HepG2 (cell line): ENCODE measurements around the gene P3H3. TPM values are rescaled to one million over a fixed set of nuclear protein-coding genes. Genes with fewer than 3 reads are reported as not detected.
A peak's percentile ranks its signal among the peaks of the same experiment; 100 is the strongest.

Source experiments
- ARNT ChIP-seq: fragments of 450-650 bp; IDR thresholded peaks from 2 replicates; pipeline ENCODE4 v1.6.1; 2017
- BCLAF1 ChIP-seq: fragments of 450-650 bp; IDR thresholded peaks from 2 replicates; pipeline ENCODE4 v1.6.1; 2017; ENCODE audit warnings: mild to moderate bottlenecking
- ELF3 ChIP-seq: IDR thresholded peaks from 2 replicates; pipeline ENCODE4 v1.6.1; 2016; ENCODE audit warnings: missing genetic modification reagents, missing compliant biosample characterization
- ETS1 ChIP-seq: sonication (generic); formaldehyde crosslinking; IDR thresholded peaks from 2 replicates; pipeline ENCODE4 v1.4.0; 2020; ENCODE audit warnings: missing genetic modification reagents
- FOXA3 ChIP-seq: IDR thresholded peaks from 2 replicates; pipeline ENCODE4 v1.6.1; 2016; ENCODE audit warnings: missing genetic modification reagents, missing compliant biosample characterization
- GATAD2A ChIP-seq: IDR thresholded peaks from 2 replicates; pipeline ENCODE4 v1.6.1; 2016
- IRF1 ChIP-seq: sonication (generic); formaldehyde crosslinking; IDR thresholded peaks from 2 replicates; pipeline ENCODE4 v1.4.0; 2020; ENCODE audit warnings: low read depth, mild to moderate bottlenecking, missing genetic modification reagents
- MLLT10 ChIP-seq: sonication (generic); formaldehyde crosslinking; IDR thresholded peaks from 2 replicates; pipeline ENCODE4 v1.4.0; 2020; ENCODE audit warnings: missing genetic modification reagents
- MTERF4 ChIP-seq: sonication (generic); formaldehyde crosslinking; IDR thresholded peaks from 2 replicates; pipeline ENCODE4 v1.8.0; 2023; ENCODE audit warnings: mild to moderate bottlenecking, missing genetic modification reagents
- PCBP1 ChIP-seq: fragments of 200-400 bp; formaldehyde crosslinking; IDR thresholded peaks from 2 replicates; pipeline ENCODE4 v1.6.1; 2017; ENCODE audit warnings: mild to moderate bottlenecking, low read depth, low read length, borderline replicate concordance
- POLR2A ChIP-seq, 2 experiments: IDR thresholded peaks; 2 replicates each; pipeline ENCODE4 v1.6.1; 2011; ENCODE audit warnings: low read depth in 2 of 2, low read length in 2 of 2, mild to moderate bottlenecking in 1 of 2, moderate library complexity in 1 of 2; ENCODE audit not compliant: insufficient read depth in 1 of 2
- RBM22 ChIP-seq: fragments of 200-400 bp; formaldehyde crosslinking; optimal IDR thresholded peaks from 2 replicates; pipeline ENCODE3; 2017; ENCODE audit warnings: mild to moderate bottlenecking, low read length, moderate library complexity
- RNF2 ChIP-seq: fragments of 450-650 bp; conservative IDR thresholded peaks from 2 replicates; pipeline ENCODE4 v1.6.1; 2016; ENCODE audit warnings: low read depth
- SMC3 ChIP-seq: IDR thresholded peaks from 2 replicates; pipeline ENCODE4 v1.6.1; 2011; ENCODE audit warnings: low read length, improper control_type of control experiment
- SP5 ChIP-seq: IDR thresholded peaks from 2 replicates; pipeline ENCODE4 v1.6.1; 2016; ENCODE audit warnings: low read depth, borderline replicate concordance
- SRSF1 ChIP-seq: fragments of 200-400 bp; formaldehyde crosslinking; optimal IDR thresholded peaks from 2 replicates; pipeline ENCODE3; 2017; ENCODE audit warnings: mild to moderate bottlenecking, low read depth, low read length, moderate library complexity
- TFDP1 ChIP-seq: IDR thresholded peaks from 2 replicates; pipeline ENCODE4 v1.6.1; 2016; ENCODE audit warnings: missing compliant biosample characterization, missing genetic modification reagents, borderline replicate concordance
- ZMYM2 ChIP-seq: sonication (generic); formaldehyde crosslinking; IDR thresholded peaks from 2 replicates; pipeline ENCODE4 v1.8.0; 2022; ENCODE audit warnings: mild to moderate bottlenecking, missing genetic modification reagents
- ZNF33A ChIP-seq: sonication (generic); formaldehyde crosslinking; IDR thresholded peaks from 2 replicates; pipeline ENCODE4 v1.5.1; 2020; ENCODE audit warnings: missing genetic modification reagents, mild to moderate bottlenecking, moderate library complexity, borderline replicate concordance
- ZNF432 ChIP-seq: sonication (generic); formaldehyde crosslinking; IDR thresholded peaks from 2 replicates; pipeline ENCODE4 v1.5.0; 2020; ENCODE audit warnings: missing genetic modification reagents, mild to moderate bottlenecking, borderline replicate concordance
- ZNF616 ChIP-seq: sonication (generic); formaldehyde crosslinking; IDR thresholded peaks from 2 replicates; pipeline ENCODE4 v1.5.0; 2020; ENCODE audit warnings: low read depth, mild to moderate bottlenecking, missing genetic modification reagents
- ZNF775 ChIP-seq: sonication (generic); formaldehyde crosslinking; IDR thresholded peaks from 2 replicates; pipeline ENCODE4 v1.4.0; 2020; ENCODE audit warnings: missing genetic modification reagents, mild to moderate bottlenecking, moderate library complexity, borderline replicate concordance
- polyA plus RNA-seq, 8 experiments: library from polyadenylated mRNA; depleted of rRNA in 3 of 8; stranded (reverse) in 7 of 8; unstranded in 1 of 8; fragments of >200 nt; fragmentation: Illumina TruSeq in 4 of 8; extraction: Trizol in 4 of 8; gene quantifications; 2 replicates each; pipeline versions ENCODE4 v1.2.1 to v1.2.3, GENCODE V29; 2011 to 2016; ENCODE audit warnings: low read depth in 4 of 8, missing spikeins in 1 of 8, mixed read lengths in 1 of 8; ENCODE audit not compliant: insufficient read depth in 1 of 8
- total RNA-seq, 5 experiments: library from RNA; depleted of rRNA; stranded (reverse); fragments of >200 nt; fragmentation: Illumina TruSeq; extraction: Trizol; gene quantifications; 2 replicates each; pipeline ENCODE4 v1.2.3, GENCODE V29; 2016; ENCODE audit warnings: low read depth in 1 of 5
- TF ChIP-seq, protein P1 (sequence below): IDR thresholded peaks from 2 replicates; pipeline ENCODE4 v1.6.1; 2016; ENCODE audit warnings: low read depth, borderline replicate concordance

Gene P3H3
- total and polyA plus RNA-seq, 2 of the 13 experiments (the other 11 are each of a cell fraction or from before 2014, with no cell fraction given), result 20.1 to 20.5 TPM

- TF ChIP-seq ZNF775 (CRISPR knock-in tag), result no peak; the same call in 1 of the 2 replicates
- no peak for TF ChIP-seq MTERF4
- TF ChIP-seq, protein P1, sequence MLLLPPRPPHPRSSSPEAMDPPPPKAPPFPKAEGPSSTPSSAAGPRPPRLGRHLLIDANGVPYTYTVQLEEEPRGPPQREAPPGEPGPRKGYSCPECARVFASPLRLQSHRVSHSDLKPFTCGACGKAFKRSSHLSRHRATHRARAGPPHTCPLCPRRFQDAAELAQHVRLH (CRISPR knock-in tag), result 0 out of 2 replicates have a peak, but pooled peaks have one; percentile 22
- no peak for TF ChIP-seq ARNT
- TF ChIP-seq BCLAF1, result no peak
- peak; percentile 28; the same call in 1 of the 2 replicates for TF ChIP-seq SP5
- TF ChIP-seq ZNF432, result no peak
- peak; percentile 79 for TF ChIP-seq TFDP1 (CRISPR knock-in tag)
- 0 out of 2 replicates have a peak, but pooled peaks have one; percentile 42 for TF ChIP-seq RNF2
- no peak for TF ChIP-seq ZNF616 (CRISPR knock-in tag)
- TF ChIP-seq POLR2A (IDR thresholded peaks at IDR 0.05; ENCODE audit: insufficient read depth in 1 of 2, low read depth in 2 of 2, low read length in 2 of 2), result peak; percentile 70 to 90
- peak; percentile 81 for TF ChIP-seq SRSF1
- TF ChIP-seq ELF3, result peak; percentile 72
- TF ChIP-seq ETS1 (CRISPR knock-in tag), result no peak
- no peak for TF ChIP-seq RBM22
- no peak for TF ChIP-seq IRF1 (CRISPR knock-in tag)
- no peak for TF ChIP-seq SMC3
- no peak for TF ChIP-seq ZNF33A (CRISPR knock-in tag)
- TF ChIP-seq FOXA3 (CRISPR knock-in tag), result 0 out of 2 replicates have a peak, but pooled peaks have one; percentile 12
- peak; percentile 88; the same call in 1 of the 2 replicates for TF ChIP-seq PCBP1
- no peak for TF ChIP-seq GATAD2A (CRISPR knock-in tag)
- no peak for TF ChIP-seq MLLT10
- TF ChIP-seq ZMYM2, result no peak
Observed at GRCh38 chr12:6851921-6852650, 23.9 kb downstream of the P3H3 start, which contains the start of gene USP5 (continued).
